ENCODE measurements around the gene MGLL.
A peak's percentile ranks its signal among the peaks of the same experiment; 100 is the strongest.

MGLL gene

DNA sequence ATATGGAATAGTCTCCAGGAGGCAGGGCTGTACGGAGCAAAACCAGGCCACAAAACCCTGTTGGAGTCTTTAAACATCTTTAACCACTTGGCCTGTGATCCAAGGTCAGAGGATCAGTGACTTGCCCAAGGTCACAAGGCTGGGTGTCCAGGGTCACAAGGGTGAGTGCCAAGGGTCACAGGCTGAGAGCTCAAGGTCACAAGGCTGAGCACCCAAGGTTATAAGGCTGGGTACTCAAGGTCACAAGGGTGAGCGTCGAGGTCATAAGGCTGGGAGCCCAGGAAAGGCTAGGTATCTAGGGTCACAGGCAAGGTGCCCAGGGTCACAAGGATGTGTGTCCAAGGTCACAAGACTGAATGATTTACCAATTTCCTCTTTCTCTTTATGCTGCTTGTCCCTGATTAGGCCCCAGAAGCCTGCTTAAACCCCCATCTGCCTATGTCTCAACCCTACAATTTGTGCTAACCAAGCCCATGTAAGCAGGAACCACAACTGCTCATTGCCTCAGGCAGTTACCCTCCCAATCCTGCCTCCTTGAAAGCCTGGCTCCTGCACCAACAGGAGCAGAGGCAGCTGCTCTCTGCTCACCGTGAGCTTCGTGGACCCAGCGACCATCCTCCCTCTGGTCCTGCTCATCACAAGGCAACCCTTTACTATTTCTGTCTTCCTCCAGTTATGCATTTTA, 51.5 kb downstream of the MGLL start:
- no peak for DNase-seq

DNA sequence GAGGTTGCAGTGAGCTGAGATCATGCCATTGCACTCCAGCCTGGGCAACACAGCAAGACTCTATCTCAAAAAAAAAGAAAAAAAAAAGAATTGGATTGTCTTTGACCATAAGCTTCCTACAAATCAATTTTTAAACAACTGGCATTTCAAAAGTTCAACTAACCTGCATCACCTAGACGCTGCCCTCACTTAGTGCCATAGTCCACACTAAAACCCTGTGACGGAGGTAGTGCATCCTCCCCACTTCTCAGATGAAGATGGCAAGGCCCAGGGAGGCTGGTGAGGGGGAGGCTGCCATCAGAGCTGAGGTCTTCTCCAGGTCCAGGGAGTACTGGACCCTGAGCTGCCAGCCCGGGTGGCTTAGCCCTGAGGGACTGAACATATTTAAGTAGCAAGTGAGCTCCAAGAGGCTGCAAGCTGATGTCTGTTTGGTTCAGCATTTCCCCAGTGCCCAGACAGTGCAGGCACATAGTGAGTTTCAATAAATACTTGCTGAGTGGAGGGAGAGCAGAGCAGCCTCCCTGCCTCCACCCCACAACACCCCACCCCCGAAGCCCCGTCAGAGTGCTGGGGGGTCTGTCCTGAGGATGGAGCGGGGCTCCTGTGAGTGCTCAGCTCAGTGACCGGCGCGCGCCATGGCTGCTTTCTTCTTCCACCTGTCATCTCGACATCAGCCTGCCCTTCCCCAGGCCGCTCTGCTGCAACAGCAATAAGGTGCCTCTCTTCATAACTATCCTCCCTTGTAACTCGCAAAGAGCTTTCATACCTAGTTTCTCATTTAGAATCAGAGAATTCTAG, 52.8 kb downstream of the MGLL start:
- no peak for DNase-seq

DNA sequence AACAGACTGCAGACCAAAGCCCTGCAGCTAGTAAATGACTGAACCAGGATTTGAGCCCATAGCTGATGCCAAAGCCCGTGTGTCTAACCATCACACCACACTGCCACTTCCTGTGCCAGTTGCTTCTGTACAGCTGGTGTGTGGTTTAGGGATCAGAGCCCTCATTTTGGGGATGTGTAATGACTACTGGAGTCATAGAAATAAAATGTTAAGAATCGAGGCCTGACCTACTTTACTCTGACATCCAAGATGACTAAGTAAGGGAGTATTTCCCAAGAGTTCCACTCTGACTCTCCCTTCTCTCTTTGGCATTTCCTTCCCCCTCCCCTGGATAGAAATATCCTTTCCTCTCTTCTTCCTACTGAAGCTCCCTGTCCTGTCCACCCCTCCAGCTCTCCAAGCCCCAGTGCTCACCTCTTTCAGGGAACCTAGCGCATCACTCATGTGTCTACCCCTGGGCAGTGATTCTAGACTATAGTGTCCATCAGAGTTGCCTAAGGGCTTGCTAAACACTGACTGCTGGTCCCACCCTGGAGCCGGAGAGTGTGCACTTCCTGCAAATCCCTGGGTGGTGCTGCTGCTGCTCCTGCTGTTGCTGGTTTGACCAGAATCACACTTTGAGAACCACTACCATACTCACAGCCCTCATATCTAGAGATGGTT, 53.8 kb downstream of the MGLL start:
- DNase-seq: no peak

DNA sequence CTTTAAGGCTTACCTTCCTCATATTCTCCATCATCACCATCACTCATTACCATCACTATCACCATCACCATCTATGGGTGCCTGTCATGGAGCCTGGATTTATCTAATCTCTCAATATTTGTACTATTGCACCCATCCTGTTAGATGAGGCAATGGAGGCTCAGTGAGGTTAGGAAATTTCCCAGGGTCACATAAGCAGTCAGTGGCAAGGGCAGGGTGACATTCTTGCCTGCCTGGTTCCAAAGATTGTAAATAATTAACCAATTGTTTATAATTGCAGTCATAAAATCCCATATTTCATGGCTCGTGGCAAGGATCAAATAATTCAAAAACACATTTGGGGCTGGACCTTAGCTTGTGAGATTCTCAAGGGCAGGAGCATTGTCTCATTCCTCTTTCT, 55.2 kb downstream of the MGLL start:
- DNase-seq: no peak

DNA sequence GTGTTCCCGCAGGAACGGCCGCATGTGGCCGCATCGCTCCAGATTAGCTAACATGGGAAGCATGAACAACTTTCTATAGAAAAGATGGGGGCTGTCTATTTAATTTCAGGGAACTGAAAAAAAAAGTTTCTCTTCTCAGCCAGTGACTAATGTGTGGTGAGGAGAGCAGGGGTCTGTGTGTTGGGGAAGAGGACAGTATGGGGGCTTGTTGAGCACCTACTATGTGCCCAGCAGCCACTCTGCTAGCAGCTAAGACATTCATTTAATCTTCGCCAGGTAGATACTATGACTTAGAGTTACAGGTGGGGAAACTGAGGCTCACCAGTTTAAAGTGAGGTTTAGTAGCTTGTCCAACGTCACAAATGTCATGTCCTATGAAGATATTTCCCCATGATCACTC, 56.6 kb downstream of the MGLL start:
- DNase-seq: no peak

DNA sequence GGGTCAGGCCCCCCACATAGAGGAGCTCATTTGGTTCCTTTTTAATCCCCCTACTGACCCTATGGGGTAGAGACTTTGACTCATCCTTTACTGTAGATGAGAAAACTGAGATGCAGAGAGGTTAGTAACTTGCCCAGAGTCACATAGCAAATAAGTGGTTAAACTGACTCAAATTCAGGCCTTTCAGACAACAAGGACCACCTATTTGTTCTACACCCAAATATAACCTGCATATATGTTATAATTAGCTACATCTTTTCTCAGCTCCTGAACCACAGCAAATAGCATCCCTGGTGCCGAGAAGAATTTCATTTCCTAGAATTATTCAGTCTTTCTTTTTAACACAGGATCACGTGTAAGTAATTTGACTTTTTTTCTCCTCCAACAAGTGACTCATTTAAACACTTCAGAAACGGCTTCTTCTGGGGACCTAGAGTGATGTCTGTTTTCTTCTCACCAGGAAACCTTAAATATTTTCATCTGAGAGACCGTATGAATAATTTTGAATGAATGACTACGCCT, 57.4 kb downstream of the MGLL start:
- no peak for DNase-seq

DNA sequence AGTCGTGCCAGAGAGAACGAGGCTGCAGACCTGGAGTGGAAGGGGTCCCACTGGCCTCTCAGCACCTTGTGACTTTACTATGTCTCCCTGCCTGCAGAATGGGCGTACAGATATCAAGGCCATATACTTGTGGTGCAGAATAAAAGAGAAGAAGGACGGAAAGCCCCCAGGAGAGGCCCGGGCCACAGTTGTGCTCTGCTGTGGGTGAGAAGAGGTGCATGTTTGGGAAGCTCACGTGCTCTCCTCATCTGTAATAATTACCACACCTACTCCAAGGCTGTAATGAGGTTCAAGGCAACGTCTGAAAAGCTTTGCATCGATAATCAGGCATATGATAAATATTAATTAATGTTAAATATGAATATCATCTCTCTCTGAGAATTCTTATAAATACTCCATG, 58.0 kb downstream of the MGLL start:
- DNase-seq: no peak

DNA sequence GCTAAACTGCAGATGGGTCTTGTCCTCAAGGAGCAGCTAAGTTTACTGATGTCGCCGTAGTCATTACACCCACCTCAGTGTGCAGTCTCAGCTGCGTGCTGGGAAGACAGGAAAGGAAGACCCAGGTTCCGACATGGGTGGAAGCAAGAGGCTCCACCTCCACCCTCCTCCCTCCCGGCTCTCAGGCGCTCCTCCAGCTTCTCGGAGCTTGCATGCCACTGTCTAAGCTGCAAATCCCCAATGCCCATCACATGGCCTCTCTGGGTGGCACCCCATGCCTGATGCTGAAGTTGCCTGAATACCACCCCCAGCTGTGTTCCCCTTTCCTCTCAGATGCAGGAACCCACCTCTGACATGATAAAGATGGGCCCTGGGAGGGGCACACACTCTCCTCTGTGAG, 58.5 kb downstream of the MGLL start:
- DNase-seq: no peak

DNA sequence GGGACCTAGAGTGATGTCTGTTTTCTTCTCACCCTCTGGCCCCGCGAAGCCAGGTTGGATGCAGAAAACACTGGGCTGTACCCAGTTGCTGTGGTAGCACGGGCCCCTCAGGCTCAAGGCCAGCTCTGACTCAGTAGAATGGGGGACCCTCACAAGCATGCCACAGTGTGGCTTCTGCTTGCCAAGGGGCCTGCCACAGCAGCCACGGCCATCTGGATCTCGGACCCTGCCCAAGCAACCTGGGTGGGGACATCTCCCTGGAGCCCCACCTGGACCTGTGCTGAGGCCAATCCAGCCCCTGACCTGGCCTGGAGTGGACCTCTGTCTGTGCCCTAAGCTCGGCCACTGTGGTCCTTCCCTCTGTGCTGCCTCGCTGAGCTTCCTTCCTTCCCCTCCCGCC, 59.0 kb downstream of the MGLL start:
- no peak for DNase-seq

DNA sequence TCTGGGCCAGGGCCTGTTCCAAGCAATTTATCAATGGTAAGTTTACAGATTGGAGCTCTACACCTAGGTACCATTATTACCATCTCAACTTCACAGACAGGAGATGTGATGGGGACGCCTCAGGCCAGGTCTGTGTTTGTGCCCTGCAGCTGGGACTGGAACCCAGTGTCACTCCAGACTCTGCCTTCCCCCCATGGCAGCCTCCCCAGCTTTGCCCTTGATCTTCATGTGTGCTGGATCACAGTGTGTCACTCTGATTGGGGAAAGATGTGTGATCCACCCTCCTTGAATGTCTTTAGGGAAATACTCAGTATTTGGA, 59.6 kb downstream of the MGLL start:
- DNase-seq: no peak

DNA sequence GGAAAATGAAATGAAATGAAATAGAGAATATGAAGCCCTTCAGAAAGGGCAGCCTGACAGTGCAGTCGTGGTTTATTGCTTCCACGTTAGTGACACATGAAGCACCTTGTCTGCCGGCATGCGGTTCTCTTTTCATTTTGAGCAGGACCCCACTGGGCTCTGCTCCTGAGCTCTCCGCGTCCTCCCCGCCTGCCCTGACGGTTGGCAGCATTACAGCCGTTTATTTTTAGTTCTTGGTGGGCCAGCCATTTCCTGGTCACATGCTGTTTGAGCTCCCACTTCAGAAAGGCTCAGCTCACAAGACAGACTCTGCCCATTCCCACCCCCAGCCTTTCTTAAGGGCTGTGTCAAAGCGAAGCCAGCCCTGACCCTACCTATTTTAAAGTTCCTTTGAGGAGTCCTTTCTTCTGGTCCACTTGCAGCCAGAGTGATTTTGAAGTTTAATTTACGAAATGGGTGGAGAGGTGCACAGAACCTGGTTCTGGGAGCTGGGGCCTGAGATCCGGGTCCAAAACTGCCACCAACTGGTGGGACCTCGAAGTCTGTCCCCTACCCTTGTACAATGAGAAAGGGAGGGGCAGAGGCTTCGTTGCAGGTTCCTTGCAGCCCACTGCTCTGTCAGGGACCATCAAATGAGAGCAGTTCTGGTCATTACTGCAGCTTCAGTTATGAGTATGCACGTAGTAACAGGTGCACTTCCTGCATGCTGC, 60.1 kb downstream of the MGLL start:
- no peak for DNase-seq

DNA sequence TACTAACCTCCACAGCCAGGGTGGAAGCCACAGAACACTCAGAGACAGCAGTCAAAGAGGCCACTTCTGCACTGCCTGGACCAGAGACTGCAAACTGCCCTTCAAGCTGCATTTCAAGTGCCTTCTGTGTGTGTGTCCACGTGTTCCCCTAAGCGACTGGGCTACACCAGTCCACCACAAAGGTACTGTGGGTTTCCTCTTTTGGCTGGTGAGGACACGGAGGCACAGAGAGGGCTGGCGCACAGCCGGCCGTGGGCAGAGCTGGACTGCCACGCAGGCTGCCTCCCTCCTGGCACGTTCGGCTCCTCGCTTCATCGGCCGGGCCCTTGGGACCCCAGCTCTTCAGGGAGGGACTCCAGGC, 60.9 kb downstream of the MGLL start:
- no peak for DNase-seq

DNA sequence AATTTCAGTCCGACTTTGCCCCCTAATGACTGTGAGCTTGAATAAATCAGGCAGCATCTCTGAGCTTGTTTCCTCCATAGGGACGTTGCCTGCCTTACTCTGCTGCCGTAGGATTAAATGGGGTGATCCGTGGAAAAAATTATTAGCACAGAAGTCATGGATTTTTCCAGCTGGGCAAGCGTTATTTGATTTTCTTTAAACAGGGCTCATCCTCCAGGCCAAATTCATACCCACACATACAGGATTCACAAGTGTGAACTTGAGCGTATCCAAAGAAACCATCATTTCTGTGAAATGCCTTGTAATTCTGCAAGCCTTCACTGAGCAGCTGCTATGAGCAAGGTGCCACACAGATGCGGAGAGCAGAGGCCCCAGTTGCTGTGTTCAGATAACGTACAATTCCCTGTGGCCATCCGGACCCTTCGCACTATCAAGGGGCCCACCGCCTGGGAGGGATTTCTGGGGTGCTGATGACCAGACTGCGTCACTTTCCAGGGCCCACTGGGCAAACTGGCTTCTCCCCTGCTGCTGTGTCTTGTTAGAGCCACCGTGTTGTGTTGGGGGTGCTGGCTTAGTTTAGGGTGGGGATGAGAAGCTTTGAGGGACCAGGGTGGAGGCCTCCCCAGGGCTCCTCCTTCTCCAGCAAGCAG, 61.4 kb downstream of the MGLL start:
- no peak for DNase-seq

DNA sequence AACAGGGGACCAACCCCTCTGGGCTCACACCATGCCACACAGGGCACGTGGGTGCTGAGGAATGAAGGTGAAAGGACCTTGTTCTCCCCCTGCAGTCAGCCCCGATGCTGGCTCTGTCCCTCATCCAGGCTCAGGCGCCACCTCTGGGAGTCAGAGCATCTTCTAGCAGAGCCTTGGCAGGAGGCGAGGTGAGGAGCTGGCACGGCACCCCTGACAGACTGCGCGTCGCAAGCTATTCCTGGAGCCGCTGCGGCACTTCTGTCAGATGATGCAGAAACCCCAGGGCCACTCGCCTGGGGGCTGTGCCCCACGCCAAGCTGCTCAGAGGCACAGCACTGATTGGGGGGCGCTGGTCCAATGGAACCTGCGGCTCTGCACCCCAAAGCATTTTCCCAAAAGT, 62.0 kb downstream of the MGLL start:
- DNase-seq: no peak

DNA sequence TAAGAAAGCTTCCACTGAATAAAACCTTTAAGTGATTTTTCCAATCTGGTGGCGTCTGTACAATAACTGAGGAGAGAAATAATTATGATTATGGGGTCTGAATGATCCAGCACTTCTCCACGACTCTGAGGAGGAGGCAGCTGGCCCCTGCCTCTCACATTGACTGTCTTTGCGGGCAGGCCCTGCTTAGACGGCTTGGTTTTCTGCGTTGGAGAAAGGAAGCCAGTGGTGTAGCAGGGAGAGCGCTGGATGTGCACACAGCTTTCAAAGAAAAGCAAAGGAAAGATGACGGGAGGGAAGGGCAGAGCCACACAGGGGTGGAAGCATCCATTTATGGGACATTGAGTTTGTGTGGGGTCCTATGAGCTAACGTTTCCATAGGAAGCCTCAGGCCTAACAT, 62.5 kb downstream of the MGLL start:
- DNase-seq: no peak

DNA sequence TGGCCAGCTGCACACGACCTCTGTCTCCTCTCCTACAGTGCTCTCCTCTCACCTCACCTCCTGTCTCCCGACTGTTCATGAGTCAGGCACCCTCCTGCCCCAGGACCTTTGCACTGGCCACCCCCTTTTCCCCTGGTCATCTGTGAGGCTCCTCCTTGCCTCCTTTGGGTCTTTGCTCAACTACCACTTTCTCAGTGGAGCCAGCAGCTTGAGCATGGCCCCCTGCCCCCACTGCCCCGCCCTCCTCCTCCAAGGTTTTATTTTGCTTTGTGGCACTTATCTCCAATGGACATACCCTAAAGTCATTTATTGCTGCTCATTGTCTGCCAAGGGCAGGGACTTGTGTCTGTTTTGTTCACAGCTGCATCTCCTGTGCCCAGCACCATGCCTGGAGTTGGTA, 64.3 kb downstream of the MGLL start:
- no peak for DNase-seq

DNA sequence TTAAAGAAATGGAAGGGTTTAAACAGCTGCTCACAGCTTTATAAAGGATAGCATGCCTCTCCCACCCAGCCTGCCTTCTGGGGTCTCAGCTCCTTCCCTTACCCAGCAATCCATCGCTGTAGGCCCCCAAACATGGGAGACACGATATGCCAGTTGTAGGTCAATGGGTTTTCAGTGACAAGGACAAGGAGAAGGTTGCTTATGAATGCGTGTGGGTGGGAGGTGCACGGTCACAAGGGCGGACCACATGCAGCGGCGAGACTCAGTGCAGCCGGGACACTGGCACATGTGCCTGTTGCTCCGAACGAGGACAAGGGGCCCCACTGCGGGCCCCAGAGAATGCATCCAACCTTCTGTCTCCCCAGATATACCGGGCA, 67.0 kb downstream of the MGLL start:
- no peak for DNase-seq

DNA sequence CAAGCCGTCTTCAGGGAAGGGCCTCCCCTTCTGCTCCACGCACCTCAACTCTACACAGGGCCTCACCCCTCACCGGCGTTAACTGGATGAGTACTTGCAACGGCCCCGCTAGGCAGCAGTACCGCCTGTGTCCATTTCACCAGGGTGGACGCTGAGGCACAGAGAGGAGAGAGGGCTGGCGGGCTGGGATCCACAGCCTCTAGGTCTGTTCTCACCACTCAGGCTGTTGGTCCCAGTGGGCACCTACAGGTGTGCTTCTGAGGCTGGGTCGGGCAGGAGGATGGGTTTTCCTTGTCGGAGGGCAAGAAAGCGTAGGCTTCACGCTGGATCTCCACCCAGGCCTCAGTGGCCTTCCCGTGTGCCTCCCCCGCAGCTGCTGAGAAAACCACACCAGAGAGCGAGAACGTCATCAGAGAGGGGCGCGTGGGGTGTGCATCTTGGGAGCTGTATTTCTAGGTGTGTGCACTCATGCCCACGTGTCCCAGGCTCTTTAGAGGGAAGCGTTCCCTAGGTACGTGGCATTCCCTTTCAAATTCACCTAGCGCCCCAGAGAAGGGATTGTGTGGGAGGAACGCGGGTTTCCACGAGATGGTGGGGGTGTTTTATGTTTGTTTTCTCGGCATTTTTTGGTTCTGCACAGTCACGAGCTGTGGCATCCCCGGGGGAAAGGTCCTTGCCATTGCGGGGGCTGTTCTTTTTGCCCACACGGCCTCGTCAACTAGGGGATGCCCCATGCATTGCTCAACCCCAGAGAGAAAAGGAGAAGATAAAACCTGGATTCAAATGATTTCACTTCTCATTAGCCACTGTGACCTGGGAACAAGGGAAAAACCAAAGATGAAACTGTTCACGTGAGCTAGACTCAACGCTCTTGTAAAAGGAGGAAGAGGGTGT, 67.7 kb downstream of the MGLL start:
- DNase-seq: peak; percentile 29

DNA sequence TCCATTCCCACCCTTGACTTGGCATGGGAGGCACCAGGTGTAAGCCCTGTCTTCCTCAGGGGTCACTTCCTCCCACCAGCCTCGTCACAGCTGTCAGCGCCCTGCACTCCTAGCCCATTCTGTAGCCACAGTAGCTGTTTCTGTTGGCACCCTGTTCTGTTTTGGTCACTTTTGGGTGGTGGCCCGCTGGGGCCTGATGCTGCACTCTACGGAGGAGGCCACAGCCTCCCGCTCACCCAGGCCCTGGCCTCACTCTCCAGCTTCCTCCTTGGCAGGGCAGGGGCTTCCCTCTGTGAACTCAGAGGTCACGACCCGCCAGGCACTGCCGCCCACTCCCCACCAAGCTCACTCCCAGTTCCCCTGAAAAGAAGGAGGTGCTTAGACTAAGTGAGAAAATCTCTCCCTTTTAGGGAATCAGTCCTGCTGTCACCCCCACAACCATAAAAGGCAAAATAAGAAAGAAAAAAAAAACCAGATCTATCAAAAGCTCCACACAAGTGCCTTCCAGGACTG, 68.4 kb downstream of the MGLL start:
- no peak for DNase-seq

DNA sequence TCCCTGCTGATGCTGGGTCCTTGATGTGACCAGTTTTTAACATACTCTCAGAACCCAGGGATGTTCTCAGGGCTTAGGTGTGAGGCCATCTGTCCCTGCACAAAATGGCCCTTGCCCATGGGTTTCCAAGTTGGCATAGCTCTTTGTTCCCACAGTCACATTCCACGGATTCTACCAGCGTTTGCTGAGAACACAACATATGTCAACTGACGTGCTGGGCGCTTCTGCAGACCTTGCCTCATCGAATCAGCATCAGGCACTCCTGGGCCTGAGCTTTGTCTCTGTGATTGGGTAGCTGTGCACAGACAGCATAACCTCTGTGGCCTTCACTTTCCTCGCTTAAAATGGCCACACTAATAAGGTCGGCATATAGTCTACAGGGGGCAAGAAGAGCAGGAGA, 69.0 kb downstream of the MGLL start:
- DNase-seq: no peak

DNA sequence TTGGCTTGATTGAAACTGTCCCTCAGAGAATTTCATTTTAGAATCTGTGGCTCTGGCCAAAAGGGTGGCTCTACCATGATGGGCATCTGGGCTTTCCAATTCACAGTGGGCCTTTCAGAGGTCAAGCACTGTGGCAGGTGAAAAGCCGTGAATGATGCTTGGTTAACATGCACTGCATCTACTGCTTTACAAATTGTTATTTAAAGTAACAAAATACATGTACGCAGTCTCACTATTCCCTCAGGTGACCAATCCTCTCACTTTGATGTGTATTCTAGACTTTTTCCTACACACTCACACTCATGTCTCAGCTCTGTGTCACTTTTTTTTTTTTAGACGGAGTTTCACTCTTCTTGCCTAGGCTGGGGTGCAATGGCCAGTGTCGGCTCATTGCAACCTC, 70.5 kb downstream of the MGLL start:
- no peak for DNase-seq

DNA sequence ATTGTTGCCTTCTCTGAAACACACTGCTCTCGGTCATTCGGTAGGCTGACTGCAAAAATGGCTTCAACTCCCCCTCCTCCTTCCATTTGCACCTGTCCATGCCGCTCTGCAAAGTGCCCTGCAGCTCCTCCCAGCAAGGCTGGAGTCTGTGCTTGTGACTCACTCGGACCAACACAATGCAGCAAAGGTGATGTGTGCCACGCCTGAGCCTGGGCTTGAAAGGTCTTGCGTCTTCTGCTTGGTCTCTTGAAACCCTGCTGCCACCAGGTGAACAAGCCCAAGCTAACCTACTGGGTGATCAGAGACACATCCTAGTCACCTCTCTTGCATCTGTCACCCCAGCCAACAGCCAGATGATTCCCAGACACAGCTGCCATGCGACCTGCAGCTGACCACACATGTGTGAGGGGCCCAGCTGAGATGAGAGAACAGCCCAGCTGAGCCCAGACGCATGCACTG, 71.1 kb downstream of the MGLL start:
- no peak for DNase-seq
